ENCODE data around the gene WNK1.
"Not testable (repeated sequence)": the region's sequence is repeated elsewhere in the genome, so short reads cannot be mapped to it uniquely, and the experiment has no call there.

The WNK1 gene

GRCh38 chr12:774051-774614 is 21.8 kb downstream of the WNK1 start:
- H3K4me1 ChIP-seq = no peaks in the 10 kb centered on the region
- no peak for DNase-seq
- H3K36me3 ChIP-seq = no peaks in the 10 kb centered on the region
- H3K4me3 ChIP-seq (ENCODE audit: low read depth, low read length) = no peak overlapping the region
- no peaks in the 10 kb centered on the region for H3K9me3 ChIP-seq
- no peaks in the 10 kb centered on the region for H3K27me3 ChIP-seq
- TF ChIP-seq, protein P1, sequence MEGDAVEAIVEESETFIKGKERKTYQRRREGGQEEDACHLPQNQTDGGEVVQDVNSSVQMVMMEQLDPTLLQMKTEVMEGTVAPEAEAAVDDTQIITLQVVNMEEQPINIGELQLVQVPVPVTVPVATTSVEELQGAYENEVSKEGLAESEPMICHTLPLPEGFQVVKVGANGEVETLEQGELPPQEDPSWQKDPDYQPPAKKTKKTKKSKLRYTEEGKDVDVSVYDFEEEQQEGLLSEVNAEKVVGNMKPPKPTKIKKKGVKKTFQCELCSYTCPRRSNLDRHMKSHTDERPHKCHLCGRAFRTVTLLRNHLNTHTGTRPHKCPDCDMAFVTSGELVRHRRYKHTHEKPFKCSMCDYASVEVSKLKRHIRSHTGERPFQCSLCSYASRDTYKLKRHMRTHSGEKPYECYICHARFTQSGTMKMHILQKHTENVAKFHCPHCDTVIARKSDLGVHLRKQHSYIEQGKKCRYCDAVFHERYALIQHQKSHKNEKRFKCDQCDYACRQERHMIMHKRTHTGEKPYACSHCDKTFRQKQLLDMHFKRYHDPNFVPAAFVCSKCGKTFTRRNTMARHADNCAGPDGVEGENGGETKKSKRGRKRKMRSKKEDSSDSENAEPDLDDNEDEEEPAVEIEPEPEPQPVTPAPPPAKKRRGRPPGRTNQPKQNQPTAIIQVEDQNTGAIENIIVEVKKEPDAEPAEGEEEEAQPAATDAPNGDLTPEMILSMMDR (IDR thresholded peaks at IDR 0.05; ENCODE audit: low read depth, low read length) = no peak

GRCh38 chr12:775973-776771 is 23.8 kb downstream of the WNK1 start:
- H3K9me3 ChIP-seq; H3K4me1 ChIP-seq; DNase-seq; H3K4me3 ChIP-seq (ENCODE audit: low read depth, low read length); H3K36me3 ChIP-seq; H3K27me3 ChIP-seq: not testable (repeated sequence)

- not testable (repeated sequence) for H3K36me3 ChIP-seq; DNase-seq; H3K27me3 ChIP-seq; H3K4me3 ChIP-seq (ENCODE audit: low read depth, low read length); H3K4me1 ChIP-seq; H3K9me3 ChIP-seq
Observed at GRCh38 chr12:776772-777373, 24.5 kb downstream of the WNK1 start.

- DNase-seq = no peak
- H3K4me1 ChIP-seq = no peaks in the 10 kb centered on the region; the same call in 1 of the 2 replicates
- no peaks in the 10 kb centered on the region for H3K27me3 ChIP-seq
- no peaks in the 10 kb centered on the region for H3K36me3 ChIP-seq
- TF ChIP-seq, protein P1 (IDR thresholded peaks at IDR 0.05; ENCODE audit: low read depth, low read length) = no peak
- H3K4me3 ChIP-seq (ENCODE audit: low read depth, low read length) = no peak overlapping the region
- H3K9me3 ChIP-seq = no peaks in the 10 kb centered on the region
Observed at GRCh38 chr12:777550-778047, 25.2 kb downstream of the WNK1 start.

DNA sequence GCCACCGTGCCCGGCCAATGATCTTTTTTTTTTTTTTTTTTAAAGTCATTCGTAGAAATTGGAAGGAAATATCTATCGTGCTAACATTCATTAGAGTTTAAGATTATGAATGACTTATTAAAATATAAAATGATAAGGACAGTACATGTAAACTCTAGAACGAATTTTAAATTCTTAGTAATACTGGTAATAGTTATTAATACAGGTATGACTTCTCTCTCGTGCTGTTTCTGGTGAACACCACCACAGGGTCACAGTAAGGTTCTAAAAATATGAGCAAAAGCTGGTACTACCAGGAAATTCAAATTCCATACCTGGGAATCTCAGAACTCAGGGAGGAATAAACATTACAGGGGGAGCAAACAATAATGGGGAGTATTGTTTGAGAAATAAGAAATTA is 26.2 kb downstream of the WNK1 start:
- DNase-seq = no peak
- TF ChIP-seq, protein P1 (IDR thresholded peaks at IDR 0.05; ENCODE audit: low read depth, low read length) = no peak
- no peaks in the 10 kb centered on the region; the same call in 1 of the 2 replicates for H3K4me1 ChIP-seq
- no peaks in the 10 kb centered on the region for H3K36me3 ChIP-seq
- no peaks in the 10 kb centered on the region for H3K9me3 ChIP-seq
- H3K27me3 ChIP-seq = no peaks in the 10 kb centered on the region
- no peak overlapping the region for H3K4me3 ChIP-seq (ENCODE audit: low read depth, low read length)

- Histone ChIP-seq H3K9me3 (no peaks in the 10 kb centered on the region), H3K4me1 (no peaks in the 10 kb centered on the region; the same call in 1 of the 2 replicates), H3K27me3 (no peaks in the 10 kb centered on the region), H3K36me3 (no peaks in the 10 kb centered on the region), H3K4me3 (ENCODE audit: low read depth, low read length) (no peak overlapping the region)
- DNase-seq = no peak
- TF ChIP-seq, protein P1 (IDR thresholded peaks at IDR 0.05; ENCODE audit: low read depth, low read length) = no peak
Observed at GRCh38 chr12:779745-780734, 27.7 kb downstream of the WNK1 start.
